ENCODE measurements around the gene SIVA1. TPM values are rescaled to one million over a fixed set of nuclear protein-coding genes. Genes with fewer than 3 reads are reported as not detected.
A peak's percentile ranks its signal among the peaks of the same experiment; 100 is the strongest.

Gene SIVA1
- total and polyA plus RNA-seq, 7 donors: 55.8 to 233 (median 105) TPM

DNA sequence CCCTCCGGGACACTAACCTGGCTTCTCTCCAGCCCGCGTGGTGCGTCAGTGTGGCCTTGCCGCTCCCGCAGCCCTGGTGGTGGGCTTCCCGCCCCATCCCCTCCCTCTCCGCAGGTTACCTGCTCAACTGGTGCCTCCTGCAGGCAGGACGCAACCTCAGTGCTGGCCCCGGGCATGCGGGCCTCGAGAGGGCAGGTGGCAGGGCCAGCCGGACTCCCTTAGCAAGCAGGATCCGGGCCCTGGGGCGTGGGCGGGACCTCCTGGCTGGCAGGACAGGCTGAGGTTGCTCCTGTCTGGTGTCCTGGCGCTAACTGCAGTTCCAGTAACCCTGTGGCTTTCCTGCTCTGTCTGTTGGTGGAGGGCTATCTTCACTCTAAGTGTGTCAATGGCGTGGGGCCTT lies 37.5 kb upstream of the SIVA1 start:
- TF ChIP-seq, protein P1, sequence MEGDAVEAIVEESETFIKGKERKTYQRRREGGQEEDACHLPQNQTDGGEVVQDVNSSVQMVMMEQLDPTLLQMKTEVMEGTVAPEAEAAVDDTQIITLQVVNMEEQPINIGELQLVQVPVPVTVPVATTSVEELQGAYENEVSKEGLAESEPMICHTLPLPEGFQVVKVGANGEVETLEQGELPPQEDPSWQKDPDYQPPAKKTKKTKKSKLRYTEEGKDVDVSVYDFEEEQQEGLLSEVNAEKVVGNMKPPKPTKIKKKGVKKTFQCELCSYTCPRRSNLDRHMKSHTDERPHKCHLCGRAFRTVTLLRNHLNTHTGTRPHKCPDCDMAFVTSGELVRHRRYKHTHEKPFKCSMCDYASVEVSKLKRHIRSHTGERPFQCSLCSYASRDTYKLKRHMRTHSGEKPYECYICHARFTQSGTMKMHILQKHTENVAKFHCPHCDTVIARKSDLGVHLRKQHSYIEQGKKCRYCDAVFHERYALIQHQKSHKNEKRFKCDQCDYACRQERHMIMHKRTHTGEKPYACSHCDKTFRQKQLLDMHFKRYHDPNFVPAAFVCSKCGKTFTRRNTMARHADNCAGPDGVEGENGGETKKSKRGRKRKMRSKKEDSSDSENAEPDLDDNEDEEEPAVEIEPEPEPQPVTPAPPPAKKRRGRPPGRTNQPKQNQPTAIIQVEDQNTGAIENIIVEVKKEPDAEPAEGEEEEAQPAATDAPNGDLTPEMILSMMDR (IDR thresholded peaks at IDR 0.05): no peak
- peaks cover 0 to 61% of the 10 kb centered on the region in 2 donors for H3K36me3 ChIP-seq (ENCODE audit: insufficient read depth in 1 of 2, low read depth in 1 of 2)
- H3K27me3 ChIP-seq (ENCODE audit: insufficient read depth in 3 of 3, low read length in 2 of 3): no peaks in the 10 kb centered on the region
- H3K27ac ChIP-seq: no peak overlapping the region
- ATAC-seq (no peak), DNase-seq (no peak)
- H3K9me3 ChIP-seq: no peaks in the 10 kb centered on the region
- H3K4me3 ChIP-seq: no peak overlapping the region
- peaks cover 11% of the 10 kb centered on the region for H3K4me1 ChIP-seq
- WGBS, 3 donors: 79 to 87% (median 85%) methylated on average over 17 to 18 of the region's 18 CpGs
- intact Hi-C loops (cut with DNase I): no loop called here

DNA sequence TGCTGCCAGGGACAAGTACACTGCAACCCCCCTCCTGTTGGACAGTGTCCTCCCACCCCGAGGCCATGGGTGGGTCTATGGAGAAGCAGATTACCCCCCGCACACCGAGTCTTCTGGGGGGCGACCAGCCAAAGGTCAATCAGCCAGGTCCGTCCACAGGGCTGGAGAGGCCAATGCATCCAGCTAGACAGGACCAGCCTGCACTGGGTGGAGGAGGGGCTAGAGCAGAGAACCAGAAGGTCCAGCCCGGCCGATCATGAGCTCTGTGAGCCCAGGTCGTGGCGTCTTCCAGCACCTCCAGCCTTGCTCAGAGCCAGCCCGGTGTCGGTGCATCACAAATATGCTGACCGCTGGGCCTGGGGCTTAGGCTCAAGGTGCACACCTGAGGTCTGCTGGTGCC lies 37.1 kb upstream of the SIVA1 start:
- ATAC-seq (no peak), DNase-seq (no peak)
- Histone ChIP-seq H3K27ac (no peak overlapping the region), H3K4me3 (no peak overlapping the region), H3K9me3 (no peaks in the 10 kb centered on the region), H3K27me3 (ENCODE audit: insufficient read depth in 3 of 3, low read length in 2 of 3) (no peaks in the 10 kb centered on the region), H3K36me3 (ENCODE audit: insufficient read depth in 1 of 2, low read depth in 1 of 2) (peaks cover 0 to 56% of the 10 kb centered on the region in 2 donors), H3K4me1 (peaks cover 11% of the 10 kb centered on the region)
- intact Hi-C loops (cut with DNase I): no loop called here
- WGBS, 3 donors: 88 to 97% (median 94%) methylated on average over 9 to 12 of the region's 12 CpGs
- TF ChIP-seq, protein P1 (IDR thresholded peaks at IDR 0.05): no peak

DNA sequence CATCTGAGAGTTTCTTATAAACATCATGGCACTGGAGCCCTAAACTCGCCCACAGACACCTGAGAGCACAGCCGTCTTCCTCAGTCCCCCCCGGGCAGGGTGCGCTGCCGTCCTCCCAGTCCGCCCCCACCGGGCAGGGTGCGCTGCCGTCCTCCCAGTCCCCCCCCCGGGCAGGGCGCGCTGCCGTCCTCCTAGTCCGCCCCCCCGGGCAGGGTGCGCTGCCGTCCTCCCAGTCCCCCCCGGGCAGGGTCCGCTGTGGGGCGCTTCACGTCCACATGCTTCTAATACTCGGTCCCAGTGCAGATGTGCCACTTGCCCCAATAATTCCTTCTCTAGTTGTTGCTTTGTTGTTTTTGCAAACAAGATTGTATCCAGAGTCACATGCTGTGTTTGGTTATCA lies 35.8 kb upstream of the SIVA1 start:
- Histone ChIP-seq H3K4me1 (peaks cover 19% of the 10 kb centered on the region), H3K27me3 (ENCODE audit: insufficient read depth in 3 of 3, low read length in 2 of 3) (no peaks in the 10 kb centered on the region), H3K4me3 (no peak overlapping the region), H3K9me3 (no peaks in the 10 kb centered on the region), H3K27ac (no peak overlapping the region), H3K36me3 (ENCODE audit: insufficient read depth in 1 of 2, low read depth in 1 of 2) (peaks cover 0 to 43% of the 10 kb centered on the region in 2 donors)
- DNase-seq (no peak), ATAC-seq (no peak)
- intact Hi-C loops (cut with DNase I): no loop called here
- 89 to 91% (median 90%) methylated on average over 22 of the region's 22 CpGs for WGBS, 3 donors
- TF ChIP-seq, protein P1 (IDR thresholded peaks at IDR 0.05): no peak

DNA sequence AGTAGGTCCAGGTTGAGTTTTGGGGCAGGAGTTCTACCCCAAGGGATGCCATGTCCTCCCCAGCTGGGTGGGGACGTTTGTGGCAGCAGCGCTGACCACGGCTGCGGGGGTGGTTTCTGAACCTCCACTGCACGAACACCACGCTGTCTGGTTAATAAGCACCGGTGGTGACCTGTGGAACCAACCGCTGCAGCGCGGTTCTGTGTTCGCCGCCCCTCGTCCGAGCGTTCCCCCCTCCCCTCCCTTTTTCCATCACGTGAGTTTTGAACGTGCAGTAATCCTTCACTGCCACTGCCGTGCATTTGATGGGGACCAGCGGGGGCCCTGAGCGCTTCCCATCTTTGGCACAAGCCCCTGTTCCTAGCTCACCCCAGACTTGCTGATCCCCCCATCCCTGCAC lies 35.3 kb upstream of the SIVA1 start:
- TF ChIP-seq, protein P1 (IDR thresholded peaks at IDR 0.05): no peak
- peaks cover 0 to 38% of the 10 kb centered on the region in 2 donors for H3K36me3 ChIP-seq (ENCODE audit: insufficient read depth in 1 of 2, low read depth in 1 of 2)
- ATAC-seq (no peak), DNase-seq (no peak)
- H3K4me1 ChIP-seq: peaks cover 24% of the 10 kb centered on the region
- no peaks in the 10 kb centered on the region for H3K9me3 ChIP-seq
- no peak overlapping the region for H3K27ac ChIP-seq
- H3K27me3 ChIP-seq (ENCODE audit: insufficient read depth in 3 of 3, low read length in 2 of 3): no peaks in the 10 kb centered on the region
- intact Hi-C loops (cut with DNase I): no loop called here
- no peak overlapping the region for H3K4me3 ChIP-seq
- 71 to 81% (median 74%) methylated on average over 20 of the region's 20 CpGs for whole genome bisulfite sequencing, 3 donors

DNA sequence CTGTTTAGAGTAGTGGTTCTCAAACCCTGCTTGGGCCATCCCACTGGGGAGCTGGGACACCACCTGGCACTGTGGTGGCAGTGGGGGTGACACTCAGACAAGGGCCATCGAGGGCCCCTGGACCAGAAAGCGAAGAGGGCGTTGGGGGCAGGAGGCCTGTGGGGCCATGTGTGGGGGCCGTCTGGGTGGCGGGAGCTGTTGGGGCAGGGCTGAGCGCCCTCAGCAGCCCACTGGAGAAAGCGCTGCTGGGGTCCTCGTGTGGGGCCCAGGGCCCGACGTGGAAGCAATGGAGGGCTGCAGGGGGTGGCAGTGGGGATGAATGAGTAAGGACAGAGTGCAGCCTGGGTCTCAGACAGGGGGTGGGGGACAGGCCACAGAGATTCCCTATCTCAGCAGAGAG lies 34.8 kb upstream of the SIVA1 start:
- no peak for ATAC-seq
- no peak for DNase-seq
- H3K27ac ChIP-seq: peak overlapping the region; percentile 23
- H3K27me3 ChIP-seq (ENCODE audit: insufficient read depth in 3 of 3, low read length in 2 of 3): no peaks in the 10 kb centered on the region
- H3K9me3 ChIP-seq: no peaks in the 10 kb centered on the region
- TF ChIP-seq, protein P1 (IDR thresholded peaks at IDR 0.05): no peak
- intact Hi-C loops (cut with DNase I): no loop called here
- H3K4me3 ChIP-seq: no peak overlapping the region
- H3K36me3 ChIP-seq (ENCODE audit: insufficient read depth in 1 of 2, low read depth in 1 of 2): peaks cover 0 to 33% of the 10 kb centered on the region in 2 donors
- peaks cover 29% of the 10 kb centered on the region for H3K4me1 ChIP-seq
- WGBS, 3 donors: 88 to 94% (median 90%) methylated on average over 10 of the region's 10 CpGs
